GM23338 (cell line): ENCODE results near the gene SCTR.

ENCODE experiments used
- POLR2AphosphoS5 ChIP-seq: IDR thresholded peaks from 2 replicates; pipeline ENCODE4 v1.6.1; 2016; ENCODE audit warnings: antibody characterized with exemption, low read depth
- STAT1 ChIP-seq: IDR thresholded peaks from one replicate; pipeline ENCODE4 v1.6.1; 2016; ENCODE audit warnings: antibody characterized with exemption; ENCODE audit not compliant: unreplicated experiment
- TF ChIP-seq, protein P1 (sequence below), 2 experiments: fragments of 200-600 bp in 1 of 2; sonication (generic) in 1 of 2; conservative IDR thresholded peaks; 2 replicates each; pipeline versions ENCODE4 v1.5.1 to v1.6.1; 2016 to 2017; ENCODE audit warnings: antibody characterized with exemption in 2 of 2, low read depth in 2 of 2, mild to moderate bottlenecking in 2 of 2, moderate library complexity in 1 of 2
- TF ChIP-seq, protein P2 (sequence below): IDR thresholded peaks from one replicate; pipeline ENCODE4 v1.6.1; 2018; ENCODE audit warnings: antibody characterized with exemption; ENCODE audit not compliant: unreplicated experiment
- TF ChIP-seq, protein P3 (sequence below): IDR thresholded peaks from 2 replicates; pipeline ENCODE4 v1.6.1; 2016; ENCODE audit warnings: antibody characterized with exemption

DNA sequence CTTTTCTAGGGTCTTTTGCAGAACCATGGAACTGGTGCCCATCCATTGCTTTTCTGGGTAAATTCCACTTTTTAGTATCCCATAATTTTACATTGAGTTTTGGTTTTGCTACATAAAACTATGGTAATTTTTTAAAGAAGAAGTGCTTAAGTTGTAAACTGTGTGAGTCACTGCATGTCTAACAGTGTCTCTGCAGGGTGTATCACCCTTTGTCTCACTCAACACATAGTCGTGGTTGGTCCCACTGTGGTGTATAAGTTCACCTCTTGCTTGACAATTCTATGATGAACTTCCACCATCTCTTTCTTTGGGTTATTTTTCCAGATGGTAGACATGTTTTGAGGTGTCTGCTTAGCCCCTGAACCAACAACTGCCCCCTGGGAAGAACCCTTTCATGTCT, 10.5 kb downstream of the SCTR start:
- TF ChIP-seq, protein P1, sequence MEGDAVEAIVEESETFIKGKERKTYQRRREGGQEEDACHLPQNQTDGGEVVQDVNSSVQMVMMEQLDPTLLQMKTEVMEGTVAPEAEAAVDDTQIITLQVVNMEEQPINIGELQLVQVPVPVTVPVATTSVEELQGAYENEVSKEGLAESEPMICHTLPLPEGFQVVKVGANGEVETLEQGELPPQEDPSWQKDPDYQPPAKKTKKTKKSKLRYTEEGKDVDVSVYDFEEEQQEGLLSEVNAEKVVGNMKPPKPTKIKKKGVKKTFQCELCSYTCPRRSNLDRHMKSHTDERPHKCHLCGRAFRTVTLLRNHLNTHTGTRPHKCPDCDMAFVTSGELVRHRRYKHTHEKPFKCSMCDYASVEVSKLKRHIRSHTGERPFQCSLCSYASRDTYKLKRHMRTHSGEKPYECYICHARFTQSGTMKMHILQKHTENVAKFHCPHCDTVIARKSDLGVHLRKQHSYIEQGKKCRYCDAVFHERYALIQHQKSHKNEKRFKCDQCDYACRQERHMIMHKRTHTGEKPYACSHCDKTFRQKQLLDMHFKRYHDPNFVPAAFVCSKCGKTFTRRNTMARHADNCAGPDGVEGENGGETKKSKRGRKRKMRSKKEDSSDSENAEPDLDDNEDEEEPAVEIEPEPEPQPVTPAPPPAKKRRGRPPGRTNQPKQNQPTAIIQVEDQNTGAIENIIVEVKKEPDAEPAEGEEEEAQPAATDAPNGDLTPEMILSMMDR (conservative IDR thresholded peaks at IDR 0.05; ENCODE audit: low read depth in 2 of 2) = no peak
- TF ChIP-seq, protein P2, sequence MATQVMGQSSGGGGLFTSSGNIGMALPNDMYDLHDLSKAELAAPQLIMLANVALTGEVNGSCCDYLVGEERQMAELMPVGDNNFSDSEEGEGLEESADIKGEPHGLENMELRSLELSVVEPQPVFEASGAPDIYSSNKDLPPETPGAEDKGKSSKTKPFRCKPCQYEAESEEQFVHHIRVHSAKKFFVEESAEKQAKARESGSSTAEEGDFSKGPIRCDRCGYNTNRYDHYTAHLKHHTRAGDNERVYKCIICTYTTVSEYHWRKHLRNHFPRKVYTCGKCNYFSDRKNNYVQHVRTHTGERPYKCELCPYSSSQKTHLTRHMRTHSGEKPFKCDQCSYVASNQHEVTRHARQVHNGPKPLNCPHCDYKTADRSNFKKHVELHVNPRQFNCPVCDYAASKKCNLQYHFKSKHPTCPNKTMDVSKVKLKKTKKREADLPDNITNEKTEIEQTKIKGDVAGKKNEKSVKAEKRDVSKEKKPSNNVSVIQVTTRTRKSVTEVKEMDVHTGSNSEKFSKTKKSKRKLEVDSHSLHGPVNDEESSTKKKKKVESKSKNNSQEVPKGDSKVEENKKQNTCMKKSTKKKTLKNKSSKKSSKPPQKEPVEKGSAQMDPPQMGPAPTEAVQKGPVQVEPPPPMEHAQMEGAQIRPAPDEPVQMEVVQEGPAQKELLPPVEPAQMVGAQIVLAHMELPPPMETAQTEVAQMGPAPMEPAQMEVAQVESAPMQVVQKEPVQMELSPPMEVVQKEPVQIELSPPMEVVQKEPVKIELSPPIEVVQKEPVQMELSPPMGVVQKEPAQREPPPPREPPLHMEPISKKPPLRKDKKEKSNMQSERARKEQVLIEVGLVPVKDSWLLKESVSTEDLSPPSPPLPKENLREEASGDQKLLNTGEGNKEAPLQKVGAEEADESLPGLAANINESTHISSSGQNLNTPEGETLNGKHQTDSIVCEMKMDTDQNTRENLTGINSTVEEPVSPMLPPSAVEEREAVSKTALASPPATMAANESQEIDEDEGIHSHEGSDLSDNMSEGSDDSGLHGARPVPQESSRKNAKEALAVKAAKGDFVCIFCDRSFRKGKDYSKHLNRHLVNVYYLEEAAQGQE = no peak
- no peak for TF ChIP-seq POLR2AphosphoS5
- TF ChIP-seq, protein P3, sequence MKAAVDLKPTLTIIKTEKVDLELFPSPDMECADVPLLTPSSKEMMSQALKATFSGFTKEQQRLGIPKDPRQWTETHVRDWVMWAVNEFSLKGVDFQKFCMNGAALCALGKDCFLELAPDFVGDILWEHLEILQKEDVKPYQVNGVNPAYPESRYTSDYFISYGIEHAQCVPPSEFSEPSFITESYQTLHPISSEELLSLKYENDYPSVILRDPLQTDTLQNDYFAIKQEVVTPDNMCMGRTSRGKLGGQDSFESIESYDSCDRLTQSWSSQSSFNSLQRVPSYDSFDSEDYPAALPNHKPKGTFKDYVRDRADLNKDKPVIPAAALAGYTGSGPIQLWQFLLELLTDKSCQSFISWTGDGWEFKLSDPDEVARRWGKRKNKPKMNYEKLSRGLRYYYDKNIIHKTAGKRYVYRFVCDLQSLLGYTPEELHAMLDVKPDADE = no peak
- TF ChIP-seq STAT1 = no peak
